Measurements from ENCODE around the gene PRR12.

PRR12 gene

GRCh38 chr19:49591731-49592485, 926 bp downstream of the PRR12 start:
- DNase-seq (ENCODE audit: low read depth in 3 of 3), result peak in 1 of 3 experiments; percentile 43

GRCh38 chr19:49592486-49593232, 1.7 kb downstream of the PRR12 start:
- no peak for DNase-seq (ENCODE audit: low read depth in 3 of 3)

DNA sequence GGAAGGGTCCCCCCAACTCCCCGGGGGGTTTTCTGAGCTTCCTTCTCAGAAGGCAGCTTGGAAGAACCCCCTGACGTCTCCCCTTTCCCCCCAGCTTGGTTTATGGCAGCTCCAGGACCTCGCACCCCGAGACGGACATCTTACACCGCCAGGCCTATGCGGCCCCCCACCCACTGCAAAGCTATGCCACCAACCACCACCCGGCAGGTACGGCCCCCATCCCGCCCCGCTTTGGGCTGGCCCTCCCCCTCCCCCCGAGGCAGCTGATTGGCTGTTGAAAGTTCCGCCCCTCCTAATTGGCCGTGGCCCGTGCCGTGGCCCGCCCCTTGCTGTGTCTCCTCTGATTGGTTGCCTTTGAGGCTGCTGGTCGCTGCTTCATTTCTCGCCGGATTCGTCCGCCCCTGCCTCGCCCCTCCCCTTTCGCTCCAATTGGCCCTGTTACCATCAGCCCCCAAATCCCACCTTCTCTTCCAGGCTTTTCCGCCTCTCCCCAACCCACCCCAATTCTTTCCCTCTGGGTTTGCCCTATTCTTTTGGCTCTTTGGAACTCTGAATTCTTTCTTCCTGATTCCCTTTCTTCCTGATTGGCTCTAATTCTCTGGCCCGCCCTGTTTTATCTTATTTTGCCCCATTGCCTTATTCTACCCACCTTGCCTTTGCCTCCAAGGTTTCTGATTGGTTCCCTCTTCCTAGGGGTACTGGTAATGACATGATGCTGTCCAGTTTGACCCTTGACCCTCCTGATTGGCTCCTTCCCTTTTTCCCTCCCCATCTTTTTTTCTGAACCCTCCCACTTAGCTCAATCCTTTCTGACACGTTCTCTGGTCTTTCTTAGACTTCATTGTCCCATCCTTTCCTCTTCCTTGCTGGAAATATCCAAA, 2.5 kb downstream of the PRR12 start:
- DNase-seq (ENCODE audit: low read depth in 3 of 3), result peak; percentile 88 to 95 (median 88)

DNA sequence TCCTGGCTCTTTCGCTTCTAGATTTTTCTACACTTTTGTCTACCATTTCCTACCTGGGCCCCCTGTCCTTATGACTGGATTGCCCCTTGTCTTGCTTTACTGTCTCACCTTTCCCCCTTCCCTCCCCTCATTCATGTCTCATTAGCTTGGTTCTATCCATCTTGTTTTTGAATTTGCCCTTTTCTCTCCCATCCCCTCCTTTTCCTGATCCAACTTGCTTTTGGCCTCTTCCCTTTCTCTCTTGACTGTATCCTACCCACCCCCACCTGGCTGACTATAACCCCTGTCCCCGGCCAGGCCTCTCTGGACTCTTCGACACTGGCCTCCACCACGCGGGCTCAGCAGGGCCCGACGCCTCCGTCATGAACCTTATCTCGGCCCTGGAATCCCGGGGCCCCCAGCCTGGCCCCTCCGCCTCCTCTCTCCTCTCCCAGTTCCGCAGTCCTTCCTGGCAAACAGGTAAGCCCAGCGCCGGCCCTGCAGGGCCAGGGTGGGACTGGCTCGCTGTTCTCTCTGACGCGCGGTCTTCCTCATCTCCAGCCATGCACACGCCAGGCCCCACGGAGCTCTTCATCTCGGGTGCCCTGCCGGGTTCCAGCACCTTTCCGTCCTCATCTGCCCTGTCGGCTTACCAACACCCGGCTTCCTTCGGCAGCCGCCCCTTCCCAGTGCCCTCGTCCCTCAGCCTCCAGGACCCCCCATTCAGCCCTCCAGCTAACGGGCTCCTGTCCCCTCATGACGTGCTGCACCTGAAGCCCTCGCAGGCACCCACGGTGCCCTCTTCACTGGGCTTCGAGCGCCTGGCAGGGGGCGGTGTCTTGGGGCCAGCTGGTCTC, 3.4 kb downstream of the PRR12 start:
- no peak for DNase-seq (ENCODE audit: low read depth in 3 of 3)

DNA sequence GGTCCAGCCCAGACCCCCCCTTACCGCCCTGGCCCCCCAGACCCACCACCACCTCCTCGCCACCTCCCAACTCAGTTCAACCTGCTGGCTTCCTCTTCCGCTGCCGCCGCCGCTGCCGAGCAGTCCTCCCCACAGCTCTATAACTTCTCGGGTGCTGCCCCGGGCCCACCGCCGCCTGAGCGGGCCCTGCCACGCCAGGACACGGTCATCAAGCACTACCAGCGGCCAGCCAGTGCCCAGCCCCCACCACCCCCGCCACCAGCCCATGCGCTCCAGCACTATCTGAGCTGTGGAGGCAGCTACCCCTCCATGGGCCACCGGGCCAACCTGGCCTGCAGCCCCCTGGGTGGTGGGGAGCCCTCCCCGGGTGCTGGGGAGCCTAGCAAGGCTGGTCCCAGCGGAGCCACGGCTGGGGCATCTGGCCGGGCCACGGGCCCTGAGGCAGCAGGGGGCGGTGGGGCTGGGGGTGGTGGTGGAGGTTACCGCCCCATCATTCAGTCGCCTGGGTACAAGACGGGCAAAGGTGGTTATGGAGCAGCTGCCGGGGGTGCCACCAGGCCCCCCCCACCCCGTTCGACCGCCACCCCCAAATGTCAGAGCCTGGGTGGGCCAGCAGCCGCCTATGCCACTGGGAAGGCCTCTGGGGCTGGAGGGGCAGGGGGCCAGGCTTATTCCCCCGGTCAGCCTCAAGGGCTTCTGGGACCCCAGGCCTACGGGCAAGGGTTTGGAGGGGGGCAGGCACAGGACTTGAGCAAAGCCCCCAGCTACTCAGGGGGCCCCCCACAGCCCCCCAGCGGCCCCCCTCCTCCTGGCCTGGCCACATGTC, 4.2 kb downstream of the PRR12 start:
- no peak for DNase-seq (ENCODE audit: low read depth in 3 of 3)

DNA sequence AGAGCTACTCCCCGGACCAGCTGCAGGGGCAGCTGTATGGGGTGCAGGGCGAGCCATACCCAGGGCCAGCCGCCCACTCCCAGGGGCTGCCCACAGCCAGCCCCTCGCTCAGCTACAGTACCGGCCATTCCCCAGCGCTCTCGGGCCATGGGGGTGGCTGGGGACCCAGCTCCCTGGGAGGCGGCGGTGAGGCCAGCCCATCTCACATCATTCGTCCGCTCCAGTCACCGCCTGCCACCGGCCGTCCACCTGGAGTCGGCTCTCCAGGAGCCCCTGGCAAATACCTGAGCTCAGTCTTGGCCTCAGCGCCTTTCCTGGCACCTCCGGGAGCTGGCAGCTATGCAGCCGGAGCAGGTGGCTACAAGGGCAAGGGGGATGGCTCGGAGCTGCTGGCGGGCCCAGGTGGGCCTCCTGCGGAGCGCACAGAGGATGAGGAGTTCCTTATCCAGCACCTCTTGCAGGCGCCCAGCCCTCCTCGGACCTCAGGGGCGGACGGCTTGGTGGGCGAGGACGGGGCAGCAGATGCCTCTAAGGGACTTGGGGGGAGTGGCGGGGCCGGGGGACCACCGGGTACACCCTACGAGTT, 4.9 kb downstream of the PRR12 start:
- DNase-seq (ENCODE audit: low read depth in 3 of 3), result no peak

- no peak for DNase-seq (ENCODE audit: low read depth in 3 of 3)
Measured at GRCh38 chr19:49596407-49596806, 5.4 kb downstream of the PRR12 start.

DNA sequence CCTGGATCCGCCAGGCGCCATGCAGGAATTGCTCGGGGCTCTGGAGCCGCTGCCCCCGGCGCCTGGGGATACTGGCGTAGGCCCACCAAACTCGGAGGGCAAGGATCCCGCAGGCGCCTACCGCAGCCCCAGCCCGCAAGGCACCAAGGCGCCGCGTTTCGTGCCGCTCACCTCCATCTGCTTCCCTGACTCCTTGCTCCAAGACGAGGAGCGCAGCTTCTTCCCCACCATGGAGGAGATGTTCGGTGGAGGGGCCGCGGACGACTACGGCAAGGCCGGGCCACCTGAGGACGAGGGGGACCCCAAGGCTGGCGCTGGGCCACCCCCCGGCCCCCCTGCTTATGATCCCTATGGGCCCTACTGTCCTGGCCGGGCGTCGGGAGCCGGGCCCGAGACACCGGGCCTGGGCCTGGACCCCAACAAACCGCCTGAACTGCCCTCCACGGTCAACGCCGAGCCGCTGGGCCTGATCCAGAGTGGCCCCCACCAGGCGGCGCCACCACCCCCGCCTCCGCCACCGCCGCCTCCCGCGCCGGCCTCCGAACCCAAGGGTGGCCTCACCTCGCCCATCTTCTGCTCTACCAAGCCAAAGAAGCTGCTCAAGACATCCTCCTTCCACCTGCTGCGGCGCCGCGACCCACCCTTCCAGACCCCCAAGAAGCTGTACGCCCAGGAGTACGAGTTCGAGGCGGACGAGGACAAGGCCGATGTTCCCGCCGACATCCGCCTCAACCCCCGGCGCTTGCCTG, 6.1 kb downstream of the PRR12 start:
- no peak for DNase-seq (ENCODE audit: low read depth in 3 of 3)

GRCh38 chr19:49597703-49597974, 6.7 kb downstream of the PRR12 start:
- DNase-seq (ENCODE audit: low read depth in 3 of 3), result no peak

DNA sequence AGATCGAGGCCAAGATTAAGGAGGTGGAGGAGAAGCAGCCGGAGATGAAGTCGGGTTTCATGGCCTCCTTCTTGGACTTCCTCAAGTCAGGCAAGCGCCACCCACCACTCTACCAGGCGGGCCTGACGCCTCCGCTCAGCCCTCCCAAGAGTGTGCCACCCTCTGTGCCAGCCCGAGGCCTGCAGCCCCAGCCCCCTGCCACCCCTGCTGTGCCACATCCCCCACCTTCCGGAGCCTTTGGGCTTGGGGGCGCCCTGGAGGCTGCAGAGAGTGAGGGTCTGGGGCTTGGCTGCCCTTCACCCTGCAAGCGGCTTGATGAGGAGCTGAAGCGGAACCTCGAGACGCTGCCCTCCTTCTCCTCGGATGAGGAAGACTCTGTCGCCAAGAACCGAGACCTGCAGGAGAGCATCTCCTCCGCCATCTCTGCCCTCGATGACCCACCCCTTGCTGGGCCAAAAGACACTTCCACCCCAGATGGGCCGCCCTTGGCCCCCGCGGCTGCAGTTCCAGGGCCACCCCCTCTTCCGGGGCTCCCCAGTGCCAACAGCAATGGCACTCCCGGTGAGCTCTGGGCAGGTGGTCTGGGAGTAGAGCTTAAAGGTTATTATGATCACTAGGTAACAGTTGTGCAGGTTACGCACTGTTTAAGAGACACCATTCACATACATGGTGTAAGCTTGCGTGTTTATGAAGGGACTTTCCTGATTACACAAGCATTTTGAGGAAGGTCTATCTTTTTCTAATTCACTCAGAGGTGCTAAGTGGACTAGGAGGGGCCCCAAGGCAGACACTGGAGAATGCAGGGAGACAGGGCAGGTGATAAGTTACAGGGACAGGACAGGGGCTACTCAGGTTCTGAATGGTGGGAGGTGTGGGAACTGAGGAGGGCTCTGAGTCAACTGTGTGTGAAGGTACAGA, 8.7 kb downstream of the PRR12 start:
- no peak for DNase-seq (ENCODE audit: low read depth in 3 of 3)

GRCh38 chr19:49601482-49602038, 10.6 kb downstream of the PRR12 start:
- DNase-seq (ENCODE audit: low read depth in 3 of 3), result no peak

- no peak for DNase-seq (ENCODE audit: low read depth in 3 of 3)
Measured at GRCh38 chr19:49602806-49603205, 11.8 kb downstream of the PRR12 start.

GRCh38 chr19:49605605-49606004, 14.6 kb downstream of the PRR12 start:
- DNase-seq (ENCODE audit: low read depth in 3 of 3), result no peak

GRCh38 chr19:49609499-49610092, 18.6 kb downstream of the PRR12 start:
- no peak for DNase-seq (ENCODE audit: low read depth in 3 of 3)

- DNase-seq (ENCODE audit: low read depth in 3 of 3), result no peak
Measured at GRCh38 chr19:49613374-49613773, 22.4 kb downstream of the PRR12 start.

DNA sequence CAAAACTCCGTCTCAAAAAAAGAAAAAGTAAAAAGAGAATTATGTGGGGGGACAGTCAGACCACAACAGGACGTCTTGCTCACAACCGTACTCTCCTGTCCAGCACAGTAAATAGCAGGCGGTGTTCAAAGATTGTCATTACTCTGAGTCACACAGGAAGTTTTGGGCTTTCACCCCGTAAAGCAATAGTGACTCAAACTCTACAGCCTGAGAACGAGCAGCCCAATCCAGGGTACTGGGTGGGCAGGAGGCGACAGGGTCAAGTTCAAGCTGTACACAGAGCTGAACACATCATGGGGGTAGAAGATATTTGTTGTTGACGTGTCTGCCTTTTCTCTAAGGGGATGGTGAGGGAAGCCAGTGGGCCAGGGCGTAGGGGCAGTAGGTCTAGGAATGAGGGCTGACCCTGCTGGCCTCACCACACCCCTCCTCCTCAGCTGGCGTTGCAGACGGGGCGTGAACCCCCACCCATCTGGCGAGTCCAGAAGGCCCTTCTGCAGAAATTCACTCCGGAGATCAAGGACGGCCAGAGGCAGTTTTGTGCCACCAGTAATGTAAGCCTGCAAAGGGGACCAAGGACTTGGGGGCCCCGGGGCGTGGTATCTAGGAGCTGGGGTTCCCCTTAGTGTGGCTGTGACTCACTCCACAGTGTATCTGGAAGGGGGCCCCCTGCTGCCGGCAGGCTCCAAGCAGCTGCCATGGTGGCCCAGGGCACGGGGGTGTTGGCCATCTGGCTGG, 23.3 kb downstream of the PRR12 start:
- DNase-seq (ENCODE audit: low read depth in 3 of 3), result peak in 1 of 3 experiments; percentile 14

GRCh38 chr19:49615861-49616260, 24.9 kb downstream of the PRR12 start:
- no peak for DNase-seq (ENCODE audit: low read depth in 3 of 3)

Measured in stimulated activated CD4-positive, alpha-beta T cell treated with anti-CD3 and anti-CD28 coated beads, TNF-alpha, amount 100 ng/mL, for 24 hours (primary cell).